GM21619 (cell line): ENCODE data around the gene GHR.

Source experiments
- ATAC-seq: cut with Tn5 transposase; IDR thresholded peaks from one replicate; pipeline ENCODE4 v1.9.1; 2021; ENCODE audit not compliant: unreplicated experiment

Gene GHR

GRCh38 chr5:42423285-42424165 lies at the start of gene GHR:
TSS of gene GHR (plus strand) at chr5:42423439. CDS start at chr5:42565875, 142,436 bp downstream.
- ATAC-seq = peak; percentile 90

DNA sequence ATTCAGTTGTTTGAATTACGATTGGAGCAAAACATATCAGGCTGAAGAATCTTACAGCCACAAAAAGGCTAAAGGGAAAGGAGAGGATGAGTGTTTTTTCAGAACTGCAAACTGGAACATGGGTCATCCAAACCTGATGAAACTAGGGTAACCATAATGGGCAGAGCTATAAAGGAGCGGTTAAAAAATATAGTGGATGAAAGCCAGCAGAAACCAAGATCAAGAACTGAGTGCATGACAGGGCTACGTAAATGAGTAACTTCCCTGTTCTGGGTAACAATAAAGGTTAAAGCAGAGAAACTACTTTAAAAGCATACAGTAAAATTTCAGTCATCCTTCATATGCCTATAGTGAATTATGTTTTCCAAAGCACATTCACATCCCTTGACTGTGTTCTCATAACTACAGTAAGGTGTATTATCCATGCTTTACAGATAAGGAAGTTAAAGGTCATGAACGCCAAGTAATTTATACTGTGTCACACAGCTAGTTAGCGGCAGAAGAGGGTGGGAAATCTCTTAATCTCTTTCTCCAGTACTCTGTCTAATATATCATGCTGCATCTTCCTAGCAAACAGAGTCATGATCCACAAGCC lies 48.5 kb upstream of the GHR start:
- no peak for ATAC-seq

- ATAC-seq = no peak
Measured at GRCh38 chr5:42377496-42377895, 45.7 kb upstream of the GHR start.

- ATAC-seq = no peak
Measured at GRCh38 chr5:42381973-42382372, 41.3 kb upstream of the GHR start.

DNA sequence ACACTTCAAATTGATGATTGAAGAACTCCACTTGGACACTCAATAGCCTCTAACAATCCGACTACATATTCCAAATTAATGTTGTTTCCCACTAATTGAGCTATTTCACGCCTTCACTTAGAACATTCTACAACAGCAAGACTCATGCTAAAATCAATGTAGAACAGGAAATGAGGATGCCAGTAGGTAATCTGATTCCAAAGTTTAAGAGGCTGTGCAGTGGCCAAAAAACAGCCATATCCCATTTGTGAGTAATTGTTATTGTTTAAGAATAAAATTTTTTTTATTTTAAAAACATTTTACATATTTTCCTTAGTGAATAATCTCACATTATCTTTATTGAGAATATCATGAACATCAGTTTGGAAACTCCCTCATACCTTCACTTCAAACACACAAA lies 35.7 kb upstream of the GHR start:
- ATAC-seq = no peak

GRCh38 chr5:42390115-42390514 lies 33.1 kb upstream of the GHR start:
- no peak for ATAC-seq

DNA sequence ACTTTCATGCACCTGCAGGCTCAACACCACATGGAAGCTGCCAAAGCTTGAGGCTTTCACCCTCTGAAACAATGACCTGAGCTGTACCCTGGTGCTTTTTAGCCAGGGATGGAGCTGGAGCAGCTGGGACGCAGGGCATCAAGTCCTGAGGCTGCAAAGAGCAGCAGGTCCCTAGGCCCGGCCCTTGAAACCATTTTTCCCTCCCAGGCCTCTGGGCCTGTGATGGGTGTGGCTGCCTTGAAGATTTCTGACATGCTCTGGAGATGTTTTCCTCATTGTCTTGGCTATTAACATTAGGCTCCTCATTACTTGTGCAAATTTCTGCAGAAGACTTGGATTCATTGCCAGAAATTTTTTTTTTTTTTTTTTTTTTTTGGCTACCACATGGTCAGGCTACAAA lies 30.3 kb upstream of the GHR start:
- no peak for ATAC-seq

- ATAC-seq = no peak
Measured at GRCh38 chr5:42396111-42396510, 27.1 kb upstream of the GHR start.

- ATAC-seq = no peak
Measured at GRCh38 chr5:42397267-42397666, 26.0 kb upstream of the GHR start.

DNA sequence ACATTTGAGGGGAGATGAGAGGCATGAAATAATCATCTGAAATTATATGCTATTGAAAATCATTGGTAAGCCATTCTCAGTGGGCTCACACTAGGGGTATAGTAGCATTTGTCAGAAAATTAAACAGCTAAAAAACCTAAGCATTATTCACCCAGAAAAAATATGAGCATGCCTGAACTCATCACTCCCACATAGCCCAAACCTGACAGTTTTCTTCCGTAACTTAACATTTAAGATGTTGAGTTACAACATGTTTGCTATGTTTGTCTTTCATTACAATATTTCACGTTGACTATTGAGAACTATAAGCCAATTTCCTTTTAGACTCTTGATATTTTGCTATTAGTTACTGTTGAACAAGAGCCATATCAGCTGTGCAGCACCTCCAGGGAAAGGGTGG lies 23.5 kb upstream of the GHR start:
- ATAC-seq = no peak

DNA sequence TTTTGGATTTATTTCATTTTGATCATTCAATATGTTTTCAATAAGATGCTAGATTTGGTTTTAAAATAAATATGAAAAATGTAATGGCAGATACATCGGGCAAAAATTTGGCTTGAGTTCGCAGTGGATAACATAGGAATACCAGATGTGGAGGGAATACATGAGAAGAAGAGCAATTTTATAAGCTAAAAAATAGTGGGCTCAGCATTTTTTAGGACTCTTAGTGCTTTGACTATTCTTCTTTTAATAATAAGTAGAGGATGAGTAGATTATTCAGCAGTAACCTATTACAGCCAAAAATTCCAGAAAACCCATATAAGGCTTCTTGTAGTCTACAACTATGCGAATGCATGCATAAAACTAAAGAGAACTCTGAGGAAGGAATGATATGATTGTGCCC lies 22.8 kb upstream of the GHR start:
- no peak for ATAC-seq

DNA sequence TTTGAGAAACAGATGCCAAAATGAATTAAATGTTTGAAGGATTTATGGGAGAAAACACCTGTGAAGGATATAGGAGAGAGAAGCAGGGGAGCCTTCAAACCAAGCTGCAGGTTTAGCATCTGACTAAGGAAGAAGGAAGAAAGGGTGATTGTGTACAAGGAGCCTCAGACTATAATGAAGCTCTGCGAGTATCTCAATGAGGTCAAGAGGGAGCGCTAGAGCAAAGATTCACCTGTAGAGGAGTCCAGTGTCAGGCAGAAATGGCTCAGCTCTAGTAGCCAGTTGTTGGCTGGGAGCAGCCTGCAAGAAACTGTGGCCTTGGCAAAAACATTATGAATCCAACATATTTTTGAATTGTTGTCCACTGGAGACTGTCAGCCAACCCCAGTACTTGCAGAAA lies 20.0 kb upstream of the GHR start:
- ATAC-seq = no peak

GRCh38 chr5:42404366-42404765 lies 18.9 kb upstream of the GHR start:
- ATAC-seq = no peak

GRCh38 chr5:42419294-42419693 lies 3.9 kb upstream of the GHR start:
- ATAC-seq = no peak

DNA sequence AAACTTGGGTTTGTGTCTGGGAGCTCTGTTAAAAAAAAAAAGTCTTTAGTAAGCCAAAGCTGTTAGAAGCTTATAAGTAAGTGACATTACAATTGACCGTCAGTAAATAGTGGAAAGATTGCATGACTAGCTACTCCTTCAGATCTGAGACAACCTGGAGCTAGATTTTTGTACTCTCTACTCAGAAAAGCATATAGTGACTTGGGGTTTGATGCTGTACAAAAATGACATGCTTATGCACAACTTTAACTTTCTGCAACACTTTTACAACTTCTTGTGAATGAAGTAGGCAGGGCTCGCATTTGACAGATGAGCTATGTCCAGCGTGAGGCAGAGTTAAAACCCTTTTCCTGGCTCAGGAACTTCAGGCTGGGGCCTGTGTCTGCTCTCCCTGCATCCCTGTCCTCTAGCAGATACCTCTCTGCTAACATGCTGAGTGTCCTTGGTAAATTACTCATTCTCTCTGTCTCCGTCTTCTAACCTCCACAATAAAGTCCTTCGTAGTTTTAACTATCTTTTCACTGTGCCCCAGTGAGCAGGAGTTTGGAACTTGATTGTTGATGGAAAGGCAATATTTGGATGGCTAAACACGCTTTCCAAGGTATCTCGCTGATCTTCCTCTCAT lies 471 bp upstream of the GHR start:
- ATAC-seq = no peak

DNA sequence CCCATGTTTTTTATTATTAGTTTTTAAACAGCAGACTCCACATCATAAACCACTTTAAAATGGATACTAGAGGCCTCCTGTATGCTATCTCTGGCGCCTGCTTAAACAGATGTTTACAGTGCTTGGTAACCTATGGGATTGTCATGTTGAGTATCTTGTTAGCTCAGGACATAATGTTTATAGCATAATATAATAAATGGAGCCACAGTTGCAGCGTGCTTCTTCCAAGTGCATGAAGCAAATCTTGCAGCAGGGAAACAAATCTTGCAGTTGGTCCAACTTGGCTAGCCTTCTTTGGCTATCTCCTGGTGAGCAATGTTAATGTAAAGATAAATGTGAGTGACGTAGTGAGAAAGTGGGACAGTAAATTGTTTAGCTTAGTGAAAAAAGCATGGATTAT lies 2.8 kb downstream of the GHR start:
- no peak for ATAC-seq

DNA sequence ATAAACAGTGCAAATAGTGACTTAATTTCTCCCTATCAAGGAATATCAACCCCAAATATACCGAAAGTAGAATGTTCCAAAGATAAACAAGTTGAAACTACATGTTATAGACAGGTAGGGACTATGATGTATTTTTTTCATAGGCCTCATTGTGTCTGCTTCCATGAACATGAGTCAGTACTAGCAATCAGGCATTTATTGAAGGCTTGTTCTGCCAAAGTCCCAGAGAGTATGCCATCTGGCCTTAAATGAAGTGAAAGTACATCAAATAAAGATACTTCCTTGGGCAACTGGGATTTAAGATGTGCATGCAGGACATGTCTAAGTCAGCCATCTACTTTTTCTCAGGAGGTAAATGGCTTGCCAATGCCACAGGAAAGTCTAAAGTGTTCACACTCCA lies 6.5 kb downstream of the GHR start:
- no peak for ATAC-seq

- no peak for ATAC-seq
Measured at GRCh38 chr5:42434047-42434724, 10.9 kb downstream of the GHR start.

DNA sequence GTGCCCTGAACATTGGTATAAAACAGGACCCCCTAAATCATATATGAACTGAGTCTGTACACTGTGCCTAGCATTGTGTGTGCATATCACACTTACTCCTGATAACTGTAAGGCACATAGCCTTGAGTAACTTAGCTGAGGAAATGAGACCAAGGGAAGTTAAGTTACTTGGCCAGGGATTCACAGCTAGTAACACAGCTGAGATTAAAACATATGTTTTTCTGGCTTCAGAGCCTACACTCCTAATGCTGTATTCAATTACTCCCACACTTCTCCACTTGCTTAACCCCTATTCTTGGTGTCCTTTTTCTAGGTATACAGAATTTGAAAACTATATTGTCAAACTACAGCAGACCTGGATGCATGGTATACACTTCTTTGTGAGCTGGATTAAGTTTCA lies 12.8 kb downstream of the GHR start:
- no peak for ATAC-seq

GRCh38 chr5:42454216-42454995 lies 31.2 kb downstream of the GHR start:
- ATAC-seq = no peak

GRCh38 chr5:42461033-42461432 lies 37.8 kb downstream of the GHR start:
- no peak for ATAC-seq
